HEK293T (cell line): ENCODE measurements around the gene CDK7.

Experiments used
- CTCF ChIA-PET: fragments of 350-600 bp; formaldehyde crosslinking; extraction: SDS; loops from one replicate; lab custom pipeline; 2021; ENCODE audit warnings: antibody characterized with exemption, inconsistent platforms; lab: Yijun Ruan, JAX
- POLR2A ChIA-PET: fragments of 350-600 bp; formaldehyde crosslinking; extraction: SDS; loops from one replicate; lab custom pipeline; 2020; ENCODE audit warnings: antibody characterized with exemption, inconsistent platforms; lab: Yijun Ruan, JAX
- DNase-seq: peaks from one replicate; pipeline ENCODE4 v3.0.0; 2012; ENCODE audit warnings: mixed read lengths; ENCODE audit errors: extremely low spot score
- ARNT ChIP-seq: fragments of 450-650 bp; IDR thresholded peaks from 2 replicates; pipeline ENCODE4 v1.6.1; 2017; ENCODE audit warnings: mild to moderate bottlenecking
- BHLHE40 ChIP-seq: fragments of 450-650 bp; IDR thresholded peaks from 2 replicates; pipeline ENCODE4 v1.6.1; 2016; ENCODE audit warnings: mild to moderate bottlenecking, moderate library complexity, borderline replicate concordance
- CTBP1 ChIP-seq: fragments of 450-650 bp; IDR thresholded peaks from 2 replicates; pipeline ENCODE4 v1.6.1; 2016; ENCODE audit warnings: borderline replicate concordance
- ELF4 ChIP-seq: fragments of 450-650 bp; IDR thresholded peaks from 2 replicates; pipeline ENCODE4 v1.6.1; 2017; ENCODE audit warnings: antibody characterized with exemption
- FOXA1 ChIP-seq: fragments of 450-650 bp; IDR thresholded peaks from 2 replicates; pipeline ENCODE4 v1.6.1; 2016; ENCODE audit warnings: mild to moderate bottlenecking
- FOXK2 ChIP-seq: fragments of 450-650 bp; IDR thresholded peaks from 2 replicates; pipeline ENCODE4 v1.6.1; 2016; ENCODE audit warnings: mild to moderate bottlenecking
- FOXM1 ChIP-seq: fragments of 450-650 bp; IDR thresholded peaks from 2 replicates; pipeline ENCODE4 v1.6.1; 2017; ENCODE audit warnings: mild to moderate bottlenecking, borderline replicate concordance
- HDGF ChIP-seq: fragments of 450-650 bp; IDR thresholded peaks from 2 replicates; pipeline ENCODE4 v1.6.1; 2017; ENCODE audit warnings: antibody characterized with exemption, borderline replicate concordance
- L3MBTL2 ChIP-seq: fragments of 450-650 bp; conservative IDR thresholded peaks from 2 replicates; pipeline ENCODE4 v1.6.1; 2016; ENCODE audit warnings: mild to moderate bottlenecking
- LEF1 ChIP-seq: fragments of 450-650 bp; IDR thresholded peaks from 2 replicates; pipeline ENCODE4 v1.6.1; 2017; ENCODE audit warnings: mild to moderate bottlenecking, borderline replicate concordance
- NFRKB ChIP-seq: fragments of 450-650 bp; IDR thresholded peaks from 2 replicates; pipeline ENCODE4 v1.6.1; 2016; ENCODE audit warnings: mild to moderate bottlenecking, moderate library complexity
- SP1 ChIP-seq: fragments of 450-650 bp; IDR thresholded peaks from 2 replicates; pipeline ENCODE4 v1.6.1; 2017
- SUZ12 ChIP-seq: fragments of 450-650 bp; IDR thresholded peaks from 2 replicates; pipeline ENCODE4 v1.6.1; 2016; ENCODE audit warnings: mild to moderate bottlenecking
- TARDBP ChIP-seq: fragments of 450-650 bp; IDR thresholded peaks from 2 replicates; pipeline ENCODE4 v1.6.1; 2016
- ZNF384 ChIP-seq: fragments of 450-650 bp; IDR thresholded peaks from 2 replicates; pipeline ENCODE4 v1.6.1; 2016
- TF ChIP-seq, protein P1 (sequence below): fragments of 450-650 bp; IDR thresholded peaks from 2 replicates; pipeline ENCODE4 v1.6.1; 2016

CDK7 gene

DNA sequence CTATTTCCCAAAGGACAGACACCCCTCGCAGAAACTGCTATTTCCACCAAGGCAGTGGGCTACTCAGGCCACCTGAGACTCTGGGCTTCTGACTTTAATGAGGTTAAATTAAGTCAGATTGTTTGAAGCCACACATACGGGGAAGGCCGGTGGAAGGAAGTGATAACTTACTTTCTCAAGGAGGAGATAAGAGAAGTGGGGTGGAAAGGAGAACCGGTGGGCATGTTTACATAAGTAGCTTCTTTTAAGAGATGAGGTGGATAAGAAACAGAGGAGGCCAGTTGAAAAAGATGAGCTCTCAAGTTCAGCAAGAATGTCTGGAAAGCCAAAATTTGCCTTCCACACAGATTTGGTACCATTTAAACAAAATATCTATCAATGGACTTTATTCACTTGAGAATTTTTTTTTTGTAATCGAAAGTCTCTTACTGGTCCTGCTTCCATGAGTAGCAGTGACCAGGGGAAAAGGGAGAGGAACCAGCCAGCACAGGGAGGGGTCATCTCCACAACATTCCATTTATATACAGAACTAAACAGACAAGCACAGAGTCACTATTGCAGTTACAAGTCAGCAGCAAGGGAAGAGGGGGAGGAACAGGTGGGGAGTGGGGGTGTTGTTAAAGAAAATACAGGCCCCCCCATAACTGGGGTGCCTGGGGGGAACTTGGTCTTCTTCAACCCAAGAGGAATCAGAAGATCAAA, 77.9 kb downstream of the CDK7 start:
- ChIA-PET CTCF (interaction anchor here (0.6 kb wide), 1 partner anchor 12 kb away, joined by 5 read pairs; no protein-coding TSS in a partner anchor), POLR2A (no interaction called here)
- TF ChIP-seq FOXM1 (no peak), ZNF384 (no peak), ARNT (no peak), HDGF (no peak), TARDBP (no peak), ELF4 (no peak), FOXK2 (no peak), FOXA1 (no peak), SP1 (no peak), SUZ12 (no peak), NFRKB (no peak), CTBP1 (no peak), LEF1 (no peak), L3MBTL2 (no peak), BHLHE40 (no peak)
- TF ChIP-seq, protein P1, sequence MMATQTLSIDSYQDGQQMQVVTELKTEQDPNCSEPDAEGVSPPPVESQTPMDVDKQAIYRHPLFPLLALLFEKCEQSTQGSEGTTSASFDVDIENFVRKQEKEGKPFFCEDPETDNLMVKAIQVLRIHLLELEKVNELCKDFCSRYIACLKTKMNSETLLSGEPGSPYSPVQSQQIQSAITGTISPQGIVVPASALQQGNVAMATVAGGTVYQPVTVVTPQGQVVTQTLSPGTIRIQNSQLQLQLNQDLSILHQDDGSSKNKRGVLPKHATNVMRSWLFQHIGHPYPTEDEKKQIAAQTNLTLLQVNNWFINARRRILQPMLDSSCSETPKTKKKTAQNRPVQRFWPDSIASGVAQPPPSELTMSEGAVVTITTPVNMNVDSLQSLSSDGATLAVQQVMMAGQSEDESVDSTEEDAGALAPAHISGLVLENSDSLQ = no peak
- no peak for DNase-seq

DNA sequence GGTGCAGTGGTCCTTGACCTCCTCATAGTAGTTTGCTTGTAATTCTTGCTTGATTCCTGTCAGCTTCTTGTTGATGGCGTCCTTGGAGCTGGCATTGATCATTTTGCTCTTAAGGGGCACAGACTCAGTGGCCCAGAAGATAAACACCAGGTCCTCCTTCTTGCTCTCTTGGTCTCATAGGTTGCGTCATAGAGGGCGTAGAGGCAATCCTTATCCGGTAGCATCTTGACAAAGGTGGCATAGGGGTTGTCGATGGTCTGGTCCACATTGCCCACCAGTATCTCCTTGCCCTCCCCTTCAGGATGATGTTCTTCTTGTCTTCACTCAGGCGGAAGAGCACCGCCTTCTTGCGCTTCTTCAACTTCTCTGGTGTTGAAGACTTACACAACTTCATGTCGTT, 78.7 kb downstream of the CDK7 start:
- CTCF ChIA-PET = no interaction called here
- no peak for DNase-seq
- TF ChIP-seq LEF1 (no peak), ZNF384 (no peak), ARNT (no peak), L3MBTL2 (no peak), SUZ12 (no peak), HDGF (no peak), NFRKB (no peak), FOXA1 (no peak), BHLHE40 (no peak), FOXM1 (no peak), FOXK2 (no peak), TARDBP (no peak), ELF4 (no peak), CTBP1 (no peak), SP1 (no peak)
- TF ChIP-seq, protein P1 = no peak
- POLR2A ChIA-PET = no interaction called here

DNA sequence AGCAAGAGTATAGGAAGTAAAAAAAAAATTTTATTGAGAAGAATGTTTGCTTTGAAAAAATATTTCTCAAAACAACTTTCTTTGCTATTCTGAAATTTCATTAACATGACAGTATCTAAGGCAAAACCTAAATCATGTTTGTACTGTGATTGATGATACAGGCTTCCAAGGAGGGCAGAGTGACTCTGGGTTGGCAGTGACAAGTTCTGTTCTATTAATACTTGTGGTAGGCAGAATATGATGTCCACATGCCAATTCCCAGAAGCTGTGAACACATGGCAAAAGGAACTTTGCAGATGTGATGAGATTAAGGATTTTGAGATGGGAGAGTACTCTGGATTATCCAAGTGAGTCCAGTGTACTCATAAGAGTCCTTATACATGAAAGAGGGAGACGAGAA, 81.3 kb downstream of the CDK7 start:
- POLR2A ChIA-PET = no interaction called here
- no peak for TF ChIP-seq L3MBTL2
- CTCF ChIA-PET = no interaction called here
- DNase-seq = no peak

DNA sequence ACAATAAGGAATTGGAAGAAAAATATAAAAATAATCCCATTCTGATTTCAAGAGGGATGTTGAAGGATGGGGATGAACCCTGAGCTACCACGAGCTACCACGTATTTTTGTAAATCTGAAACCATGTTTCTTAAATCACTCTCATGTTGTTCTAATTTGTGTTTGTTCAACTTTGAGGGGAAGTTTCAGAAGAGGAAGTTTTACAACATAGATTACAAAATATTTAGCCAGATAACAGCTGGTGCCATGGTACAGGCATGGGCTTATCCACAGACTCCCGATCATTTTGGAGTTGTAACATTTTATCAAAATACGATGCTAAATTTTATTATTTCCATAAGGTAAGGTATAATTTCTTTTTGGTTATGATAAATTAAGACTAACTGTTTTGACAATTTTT, 82.7 kb downstream of the CDK7 start:
- DNase-seq = no peak
- POLR2A ChIA-PET = no interaction called here
- TF ChIP-seq CTBP1 (no peak), HDGF (no peak), L3MBTL2 (no peak), TARDBP (no peak)
- CTCF ChIA-PET = interaction anchor here (0.6 kb wide), 1 partner anchor 1043 kb away, joined by 4 read pairs; no protein-coding TSS in a partner anchor

DNA sequence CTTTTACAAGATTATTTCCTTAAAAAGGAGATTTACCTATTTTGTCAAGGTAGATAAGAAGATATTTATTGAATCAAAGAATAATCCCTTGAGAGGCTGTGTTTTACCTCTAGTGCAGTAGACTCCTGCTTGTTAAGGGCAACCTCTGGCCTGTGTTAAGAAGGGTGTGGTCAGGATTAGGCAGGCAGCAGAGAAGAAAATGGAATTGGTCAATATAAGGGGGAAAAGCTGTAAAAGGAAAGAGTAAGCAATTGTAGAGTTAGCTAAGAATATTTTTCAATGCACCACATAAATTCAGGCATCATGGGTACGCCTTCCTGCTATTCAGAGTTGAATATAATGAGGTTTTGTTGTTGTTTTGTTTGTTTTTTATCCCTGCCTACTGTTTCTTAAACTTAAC, 91.7 kb downstream of the CDK7 start:
- ChIA-PET CTCF (no interaction called here), POLR2A (no interaction called here)
- TF ChIP-seq LEF1 (no peak), L3MBTL2 (no peak), TARDBP (no peak), CTBP1 (no peak), ARNT (no peak), SP1 (no peak), FOXA1 (no peak), NFRKB (no peak), BHLHE40 (no peak), SUZ12 (no peak), ELF4 (no peak), FOXM1 (no peak)
- TF ChIP-seq, protein P1 = no peak
- no peak for DNase-seq
